RWPE2 (cell line): Measurements from ENCODE around the gene PHF23.

Source experiments
- ATAC-seq: fragments of 200-7000 bp; cut with Tn5 transposase; 3 replicates; pipeline ENCODE4 v1.9.1; 2021; ENCODE audit warnings: low read depth
- DNase-seq: peaks from one replicate; pipeline ENCODE4 v3.0.0-alpha.2; 2020; ENCODE audit warnings: low spot score
- H3K27ac ChIP-seq: fragments of 450-650 bp; 2 replicates; pipeline ENCODE4 v1.5.1; 2017; ENCODE audit warnings: mild to moderate bottlenecking; ENCODE audit not compliant: poor library complexity, severe bottlenecking
- H3K27me3 ChIP-seq: fragments of 250-450 bp; sonication (Bioruptor Pico); 2 replicates; pipeline ENCODE4 v1.5.1; 2021; ENCODE audit warnings: mild to moderate bottlenecking, moderate library complexity; ENCODE audit not compliant: insufficient read depth, poor library complexity, severe bottlenecking
- H3K36me3 ChIP-seq: fragments of 250-450 bp; sonication (Bioruptor Pico); 2 replicates; pipeline ENCODE4 v1.5.1; 2020; ENCODE audit warnings: low read depth, mild to moderate bottlenecking, moderate library complexity
- H3K4me1 ChIP-seq: fragments of 250-450 bp; sonication (Bioruptor Pico); 2 replicates; pipeline ENCODE4 v1.5.1; 2021; ENCODE audit warnings: mild to moderate bottlenecking, moderate library complexity; ENCODE audit not compliant: insufficient read depth, poor library complexity, severe bottlenecking
- H3K4me3 ChIP-seq: fragments of 250-450 bp; sonication (Bioruptor Pico); 2 replicates; pipeline ENCODE4 v1.5.1; 2021; ENCODE audit warnings: mild to moderate bottlenecking, moderate library complexity; ENCODE audit not compliant: severe bottlenecking
- H3K9me3 ChIP-seq: fragments of 250-450 bp; sonication (Bioruptor Pico); 2 replicates; pipeline ENCODE4 v1.5.1; 2021; ENCODE audit warnings: mild to moderate bottlenecking, moderate library complexity; ENCODE audit not compliant: severe bottlenecking
- TF ChIP-seq, protein P1 (sequence below): fragments of 450-650 bp; IDR thresholded peaks from one replicate; pipeline ENCODE4 v1.5.1; 2017; ENCODE audit warnings: mild to moderate bottlenecking, moderate library complexity; ENCODE audit not compliant: poor library complexity, severe bottlenecking

The PHF23 gene

DNA sequence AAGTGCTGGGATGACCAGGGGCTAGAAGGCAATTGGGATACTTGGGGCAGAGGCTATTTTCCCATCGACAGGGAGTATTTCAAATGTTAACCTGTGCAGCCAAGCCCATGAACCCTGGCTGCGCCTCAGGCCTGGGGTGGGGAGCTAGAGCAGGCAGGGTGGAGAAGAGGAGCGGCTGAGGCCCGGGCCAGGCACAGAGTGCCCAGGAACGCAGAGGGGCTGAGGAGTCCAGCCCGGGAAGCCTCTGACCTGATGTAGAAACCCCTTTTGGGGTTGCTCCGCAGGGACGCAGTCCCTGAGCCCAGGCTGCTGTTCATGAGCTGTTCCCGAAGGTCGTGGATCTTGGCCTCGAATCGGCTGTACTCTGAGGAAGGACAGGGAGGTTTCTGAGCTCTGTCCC lies 43.3 kb downstream of the PHF23 start:
- peaks cover 23% of the 10 kb centered on the region for H3K36me3 ChIP-seq
- TF ChIP-seq, protein P1, sequence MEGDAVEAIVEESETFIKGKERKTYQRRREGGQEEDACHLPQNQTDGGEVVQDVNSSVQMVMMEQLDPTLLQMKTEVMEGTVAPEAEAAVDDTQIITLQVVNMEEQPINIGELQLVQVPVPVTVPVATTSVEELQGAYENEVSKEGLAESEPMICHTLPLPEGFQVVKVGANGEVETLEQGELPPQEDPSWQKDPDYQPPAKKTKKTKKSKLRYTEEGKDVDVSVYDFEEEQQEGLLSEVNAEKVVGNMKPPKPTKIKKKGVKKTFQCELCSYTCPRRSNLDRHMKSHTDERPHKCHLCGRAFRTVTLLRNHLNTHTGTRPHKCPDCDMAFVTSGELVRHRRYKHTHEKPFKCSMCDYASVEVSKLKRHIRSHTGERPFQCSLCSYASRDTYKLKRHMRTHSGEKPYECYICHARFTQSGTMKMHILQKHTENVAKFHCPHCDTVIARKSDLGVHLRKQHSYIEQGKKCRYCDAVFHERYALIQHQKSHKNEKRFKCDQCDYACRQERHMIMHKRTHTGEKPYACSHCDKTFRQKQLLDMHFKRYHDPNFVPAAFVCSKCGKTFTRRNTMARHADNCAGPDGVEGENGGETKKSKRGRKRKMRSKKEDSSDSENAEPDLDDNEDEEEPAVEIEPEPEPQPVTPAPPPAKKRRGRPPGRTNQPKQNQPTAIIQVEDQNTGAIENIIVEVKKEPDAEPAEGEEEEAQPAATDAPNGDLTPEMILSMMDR: no peak
- no peak overlapping the region for H3K27ac ChIP-seq
- no peak overlapping the region for H3K4me3 ChIP-seq
- no peaks in the 10 kb centered on the region for H3K9me3 ChIP-seq
- DNase-seq: no peak
- H3K4me1 ChIP-seq: no peaks in the 10 kb centered on the region
- no peaks in the 10 kb centered on the region for H3K27me3 ChIP-seq
- ATAC-seq: no peak

DNA sequence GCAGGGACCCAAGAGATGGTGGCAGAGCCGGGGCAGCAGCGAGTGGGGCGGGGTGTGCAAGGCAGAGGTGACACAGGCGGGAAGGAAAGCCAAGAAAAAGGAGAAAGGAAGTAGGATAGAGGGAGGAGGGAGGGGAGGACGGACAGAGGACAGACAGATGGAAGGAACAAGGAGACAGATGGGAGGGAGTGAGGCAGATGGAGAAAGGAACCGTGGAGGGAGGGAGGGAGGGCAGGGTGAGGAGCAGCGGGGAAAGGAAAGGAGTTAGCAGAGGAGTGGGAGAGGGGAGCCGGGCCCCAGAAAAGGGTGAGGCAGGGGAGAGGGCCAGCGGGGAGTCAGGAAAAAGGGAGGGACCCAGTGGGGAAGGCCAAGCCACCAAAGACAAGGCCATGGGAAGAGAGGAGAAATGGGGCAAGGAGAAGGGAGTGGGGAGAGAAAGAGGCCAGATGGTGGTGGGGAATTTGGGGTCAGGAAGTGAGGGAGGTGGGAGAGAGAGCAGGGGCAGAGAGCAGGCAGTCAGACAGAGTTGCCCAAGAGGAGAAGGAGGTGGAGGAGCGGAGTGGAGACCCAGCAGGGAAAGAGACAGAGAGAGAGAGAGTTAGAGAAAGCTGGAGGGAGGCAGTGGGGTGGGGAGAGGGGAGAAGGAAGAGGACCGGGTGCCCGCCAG lies 46.9 kb downstream of the PHF23 start:
- ATAC-seq (no peak), DNase-seq (no peak)
- no peak overlapping the region for H3K27ac ChIP-seq
- TF ChIP-seq, protein P1: no peak
- no peaks in the 10 kb centered on the region for H3K9me3 ChIP-seq
- no peak overlapping the region for H3K4me3 ChIP-seq
- peaks cover 23% of the 10 kb centered on the region for H3K36me3 ChIP-seq
- no peaks in the 10 kb centered on the region for H3K27me3 ChIP-seq
- H3K4me1 ChIP-seq: no peaks in the 10 kb centered on the region

DNA sequence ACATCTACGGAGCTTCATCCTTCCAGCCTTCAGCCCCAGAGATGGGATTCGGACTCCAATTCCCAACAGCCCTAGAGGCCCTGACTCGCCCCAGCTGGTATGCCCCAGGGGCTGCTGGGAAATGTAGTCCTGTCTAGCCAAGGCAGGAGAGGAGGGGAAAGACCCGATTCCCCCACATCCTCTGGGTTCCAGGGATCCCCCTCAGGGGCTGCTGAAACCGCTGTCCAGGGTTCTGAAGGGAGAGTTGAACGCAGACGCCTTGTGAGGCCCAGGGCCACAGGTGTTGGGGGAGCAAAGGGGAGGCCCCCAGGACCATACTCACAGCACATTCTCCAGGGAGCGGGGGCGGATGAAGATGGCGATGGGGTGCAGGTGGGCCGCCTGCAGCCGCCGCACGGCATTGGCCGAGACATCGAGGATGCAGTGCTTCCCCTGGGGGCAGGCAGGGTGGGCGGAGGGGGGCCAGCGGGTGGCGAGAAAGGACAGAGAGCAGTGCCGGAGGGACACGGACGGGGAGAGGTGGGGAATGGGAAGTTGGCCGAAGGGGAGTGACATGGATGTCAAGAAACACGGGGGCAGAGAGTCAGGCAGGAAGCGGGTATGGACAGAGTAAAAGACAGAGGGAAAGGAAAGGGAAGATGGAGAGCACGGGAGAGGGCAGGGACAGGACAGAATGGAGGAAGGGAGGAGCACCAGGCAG lies 47.5 kb downstream of the PHF23 start:
- ATAC-seq: peak; percentile 76; the same call in 2 of the 3 replicates

DNA sequence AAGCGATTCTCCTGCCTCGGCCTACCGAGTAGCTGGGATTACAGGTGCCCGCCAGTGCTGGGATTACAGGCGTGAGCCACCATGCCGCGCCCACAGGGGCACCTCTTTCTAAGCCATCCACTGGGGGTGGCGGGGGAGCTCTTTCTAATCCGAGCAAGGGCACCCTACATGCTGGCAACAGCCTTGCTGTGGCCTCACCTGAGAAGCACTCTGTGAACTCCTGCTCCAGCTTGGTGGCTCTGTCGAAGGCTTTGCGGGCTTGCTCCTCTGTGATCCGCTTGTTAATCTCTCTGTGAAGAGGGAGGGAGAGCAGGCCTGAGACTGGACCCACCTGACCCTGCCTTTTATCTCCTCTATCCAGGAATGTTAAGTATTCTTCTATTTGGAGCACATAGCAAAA lies 48.2 kb downstream of the PHF23 start:
- no peak overlapping the region for H3K27ac ChIP-seq
- peaks cover 17% of the 10 kb centered on the region for H3K36me3 ChIP-seq
- no peaks in the 10 kb centered on the region for H3K27me3 ChIP-seq
- ATAC-seq: no peak
- H3K4me3 ChIP-seq: no peak overlapping the region
- H3K9me3 ChIP-seq: no peaks in the 10 kb centered on the region
- DNase-seq: no peak
- H3K4me1 ChIP-seq: no peaks in the 10 kb centered on the region
- TF ChIP-seq, protein P1: no peak

More for the DNA sequence above, 47.5 kb downstream of the PHF23 start:
- Histone ChIP-seq H3K27me3 (no peaks in the 10 kb centered on the region), H3K27ac (no peak overlapping the region), H3K4me1 (no peaks in the 10 kb centered on the region), H3K9me3 (no peaks in the 10 kb centered on the region), H3K4me3 (no peak overlapping the region), H3K36me3 (peaks cover 21% of the 10 kb centered on the region)
- DNase-seq: peak; percentile 62
- TF ChIP-seq, protein P1: no peak
